Osteoblast (primary cell): ENCODE results near the gene MACF1. TPM values are rescaled to one million over a fixed set of nuclear protein-coding genes. Genes with fewer than 3 reads are reported as not detected.

ENCODE experiments used
- DNase-seq: peaks from one replicate; pipeline ENCODE4 v3.0.0; 2011; ENCODE audit warnings: low spot score, mixed read lengths; ENCODE audit not compliant: insufficient read length; ENCODE audit errors: missing footprints
- H2AFZ ChIP-seq: 2 replicates; pipeline ENCODE4 v1.6.0; 2011; ENCODE audit warnings: mild to moderate bottlenecking, low read length
- H3K27ac ChIP-seq: 2 replicates; pipeline ENCODE4 v1.5.1; 2011; ENCODE audit warnings: mild to moderate bottlenecking, low read depth, low read length, moderate library complexity
- H3K27me3 ChIP-seq: 2 replicates; pipeline ENCODE4 v1.6.0; 2012; ENCODE audit warnings: mild to moderate bottlenecking, control low read depth, inconsistent platforms, low read length, moderate library complexity; ENCODE audit not compliant: insufficient read depth
- H3K36me3 ChIP-seq: 2 replicates; pipeline ENCODE4 v1.5.1; 2011; ENCODE audit warnings: mild to moderate bottlenecking, low read length, control low read depth, moderate library complexity; ENCODE audit not compliant: insufficient read depth
- H3K4me1 ChIP-seq: 2 replicates; pipeline ENCODE4 v1.5.1; 2011; ENCODE audit warnings: mild to moderate bottlenecking, low read length, control low read depth, moderate library complexity; ENCODE audit not compliant: insufficient read depth
- H3K4me2 ChIP-seq: 2 replicates; pipeline ENCODE4 v1.6.0; 2011; ENCODE audit warnings: mild to moderate bottlenecking, low read length; ENCODE audit not compliant: insufficient read depth
- H3K4me3 ChIP-seq: fragments of 200-600 bp; sonication (generic); 3 replicates; pipeline ENCODE4 v1.5.1; 2012; ENCODE audit warnings: mild to moderate bottlenecking, low read length, inconsistent platforms; ENCODE audit not compliant: insufficient read depth
- H3K79me2 ChIP-seq: 2 replicates; pipeline ENCODE4 v1.6.0; 2012; ENCODE audit warnings: mild to moderate bottlenecking, low read length, control low read depth, inconsistent platforms; ENCODE audit not compliant: insufficient read depth
- H3K9me3 ChIP-seq: 2 replicates; pipeline ENCODE4 v1.5.1; 2011; ENCODE audit warnings: low read depth, low read length, control low read depth
- H4K20me1 ChIP-seq: 2 replicates; pipeline ENCODE4 v1.6.0; 2012; ENCODE audit warnings: mild to moderate bottlenecking, low read length, control low read depth; ENCODE audit not compliant: insufficient read depth
- CTCF ChIP-seq: IDR thresholded peaks from 2 replicates; pipeline ENCODE4 v1.5.1; 2011; ENCODE audit warnings: mild to moderate bottlenecking, low read depth, low read length, moderate library complexity; ENCODE audit errors: extremely low read depth
- total RNA-seq: library from RNA; depleted of rRNA; stranded (reverse); fragments of >200 nt; gene quantifications from 2 replicates; pipeline ENCODE4 v1.2.3, GENCODE V29; 2012

MACF1 gene
- total RNA-seq, 1 donor, result 424 TPM

DNA sequence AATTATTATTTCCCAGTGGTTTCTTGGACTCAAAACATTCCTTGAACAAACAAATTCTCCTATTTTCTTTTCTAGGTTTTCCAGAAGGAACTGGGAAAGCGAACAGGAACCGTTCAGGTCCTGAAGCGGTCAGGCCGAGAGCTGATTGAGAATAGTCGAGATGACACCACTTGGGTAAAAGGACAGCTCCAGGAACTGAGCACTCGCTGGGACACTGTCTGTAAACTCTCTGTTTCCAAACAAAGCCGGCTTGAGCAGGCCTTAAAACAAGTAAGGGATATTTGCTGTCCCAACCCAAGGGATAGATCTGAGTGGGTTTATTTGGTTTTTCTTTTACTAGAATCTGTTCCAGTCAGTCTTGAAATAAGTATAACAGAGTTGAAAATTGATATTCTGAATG, 247.6 kb downstream of the MACF1 start:
- H4K20me1 ChIP-seq, result peaks cover 2% of the 10 kb centered on the region
- peaks cover 14% of the 10 kb centered on the region for H3K4me1 ChIP-seq

DNA sequence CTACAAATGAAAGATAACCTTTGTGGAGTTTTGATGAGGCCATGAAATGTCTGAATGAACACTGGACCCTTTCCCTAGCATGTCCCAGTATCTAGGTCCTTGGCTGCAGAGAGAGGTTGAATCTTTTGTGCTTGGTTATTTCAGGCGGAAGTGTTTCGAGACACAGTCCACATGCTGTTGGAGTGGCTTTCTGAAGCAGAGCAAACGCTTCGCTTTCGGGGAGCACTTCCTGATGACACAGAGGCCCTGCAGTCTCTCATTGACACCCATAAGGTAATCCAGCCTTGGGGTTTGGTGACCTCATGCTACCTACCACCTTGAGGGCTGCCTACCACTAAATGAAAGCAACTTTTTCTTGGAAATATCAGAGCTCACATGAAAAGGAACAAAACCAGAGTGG, 248.0 kb downstream of the MACF1 start:
- Histone ChIP-seq H3K4me3 (no peak overlapping the region), H4K20me1 (peaks cover 2% of the 10 kb centered on the region), H3K36me3 (peaks cover 89% of the 10 kb centered on the region), H3K27me3 (no peaks in the 10 kb centered on the region), H3K4me2 (no peak overlapping the region), H3K4me1 (peaks cover 14% of the 10 kb centered on the region), H2AFZ (no peak overlapping the region), H3K79me2 (peaks cover 9% of the 10 kb centered on the region), H3K27ac (no peak overlapping the region), H3K9me3 (no peaks in the 10 kb centered on the region)
- no peak for TF ChIP-seq CTCF
- no peak for DNase-seq

More for the DNA sequence above, 247.6 kb downstream of the MACF1 start:
- peaks cover 9% of the 10 kb centered on the region for H3K79me2 ChIP-seq
- no peak overlapping the region for H3K4me3 ChIP-seq
- H3K4me2 ChIP-seq, result no peak overlapping the region
- H3K27me3 ChIP-seq, result no peaks in the 10 kb centered on the region
- no peak for DNase-seq
- peaks cover 89% of the 10 kb centered on the region for H3K36me3 ChIP-seq
- TF ChIP-seq CTCF, result no peak
- H3K9me3 ChIP-seq, result no peaks in the 10 kb centered on the region
- no peak overlapping the region for H3K27ac ChIP-seq
- H2AFZ ChIP-seq, result no peak overlapping the region

DNA sequence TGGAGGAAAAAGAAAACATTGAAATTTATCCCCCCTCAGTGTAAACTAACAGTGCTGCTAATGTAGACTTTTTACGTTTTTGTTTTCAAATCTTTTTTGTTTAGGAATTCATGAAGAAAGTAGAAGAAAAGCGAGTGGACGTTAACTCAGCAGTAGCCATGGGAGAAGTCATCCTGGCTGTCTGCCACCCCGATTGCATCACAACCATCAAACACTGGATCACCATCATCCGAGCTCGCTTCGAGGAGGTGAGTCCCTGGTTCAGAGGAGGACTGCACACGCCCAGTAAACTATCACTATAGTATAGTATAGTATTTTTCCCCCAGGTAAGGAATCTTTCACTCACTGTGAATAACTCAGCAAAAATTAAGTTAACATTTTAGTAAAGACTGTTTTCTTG, 249.1 kb downstream of the MACF1 start:
- TF ChIP-seq CTCF, result no peak
- H3K27me3 ChIP-seq, result no peaks in the 10 kb centered on the region
- peaks cover 14% of the 10 kb centered on the region for H3K4me1 ChIP-seq
- peaks cover 89% of the 10 kb centered on the region for H3K36me3 ChIP-seq
- H3K9me3 ChIP-seq, result no peaks in the 10 kb centered on the region
- DNase-seq, result no peak
- peak overlapping the region; percentile 38 for H3K27ac ChIP-seq
- H2AFZ ChIP-seq, result no peak overlapping the region
- no peak overlapping the region for H3K4me2 ChIP-seq
- H3K4me3 ChIP-seq, result no peak overlapping the region
- peaks cover 9% of the 10 kb centered on the region for H3K79me2 ChIP-seq
- peaks cover 2% of the 10 kb centered on the region for H4K20me1 ChIP-seq

DNA sequence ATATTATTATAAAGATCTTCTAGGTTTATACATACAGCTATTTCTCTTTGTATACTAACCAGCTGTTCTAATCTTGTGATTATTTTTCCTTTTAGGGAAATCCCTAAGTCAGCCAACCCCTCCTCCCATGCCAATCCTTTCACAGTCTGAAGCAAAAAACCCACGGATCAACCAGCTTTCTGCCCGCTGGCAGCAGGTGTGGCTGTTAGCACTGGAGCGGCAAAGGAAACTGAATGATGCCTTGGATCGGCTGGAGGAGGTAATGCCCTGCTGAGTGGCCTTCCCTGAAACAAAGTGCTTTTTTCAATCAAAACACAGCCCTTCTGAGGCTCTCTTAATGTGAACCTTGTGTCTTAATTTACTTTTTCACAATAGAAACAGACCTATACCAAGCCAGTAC, 254.5 kb downstream of the MACF1 start:
- H3K27me3 ChIP-seq, result no peaks in the 10 kb centered on the region
- H2AFZ ChIP-seq, result no peak overlapping the region
- no peak for DNase-seq
- H3K27ac ChIP-seq, result no peak overlapping the region
- H3K36me3 ChIP-seq, result peaks cover 96% of the 10 kb centered on the region
- H3K9me3 ChIP-seq, result no peaks in the 10 kb centered on the region
- peaks cover 12% of the 10 kb centered on the region for H3K79me2 ChIP-seq
- peaks cover 8% of the 10 kb centered on the region for H3K4me1 ChIP-seq
- no peak overlapping the region for H3K4me2 ChIP-seq
- H4K20me1 ChIP-seq, result peaks cover 6% of the 10 kb centered on the region
- no peak overlapping the region for H3K4me3 ChIP-seq
- no peak for TF ChIP-seq CTCF
